Neural progenitor cell (in vitro differentiated cells): ENCODE measurements around the gene GPR132.

ENCODE experiments used
- CTCF ChIP-seq: fragments of 200-600 bp; sonication (generic); IDR thresholded peaks from 2 replicates; pipeline ENCODE4 v1.5.1; 2017; ENCODE audit warnings: antibody characterized with exemption, mild to moderate bottlenecking
- EZH2 ChIP-seq: fragments of 200-600 bp; sonication (generic); IDR thresholded peaks from 2 replicates; pipeline ENCODE4 v1.6.1; 2017; ENCODE audit warnings: antibody characterized with exemption, mild to moderate bottlenecking, moderate library complexity

GRCh38 chr14:105010891-105011291 lies 54.3 kb downstream of the GPR132 start:
- TF ChIP-seq CTCF: no peak
- no peak for TF ChIP-seq EZH2
